Muscle layer of duodenum (tissue), 2 donors: ENCODE measurements around the gene TRIM13.

Experiments used
- H3K27ac ChIP-seq: one replicate; pipeline ENCODE4 v1.7.0; 2013; ENCODE audit warnings: mild to moderate bottlenecking, low read length
- H3K27me3 ChIP-seq: one replicate; pipeline ENCODE4 v1.7.0; 2013; ENCODE audit warnings: low read depth, mild to moderate bottlenecking, control low read depth, low read length
- H3K36me3 ChIP-seq, 2 donors: one replicate each; pipeline ENCODE4 v1.7.0; 2013; ENCODE audit warnings: low read length in 2 of 2, control low read depth in 1 of 2, mild to moderate bottlenecking in 1 of 2; ENCODE audit not compliant: insufficient read depth in 2 of 2, control insufficient read depth in 1 of 2
- H3K4me1 ChIP-seq, 2 donors: one replicate each; pipeline ENCODE4 v1.7.0; 2013; ENCODE audit warnings: low read length in 2 of 2, mild to moderate bottlenecking in 2 of 2, control low read depth in 1 of 2, moderate library complexity in 1 of 2; ENCODE audit not compliant: insufficient read depth in 2 of 2, control insufficient read depth in 1 of 2
- H3K4me3 ChIP-seq, 2 donors: one replicate each; pipeline ENCODE4 v1.7.0; 2013; ENCODE audit warnings: low read length in 2 of 2, low read depth in 1 of 2, mild to moderate bottlenecking in 1 of 2
- H3K9me3 ChIP-seq, 2 donors: one replicate each; pipeline ENCODE4 v1.7.0; 2013; ENCODE audit warnings: low read length in 2 of 2, control low read depth in 1 of 2, mild to moderate bottlenecking in 1 of 2; ENCODE audit not compliant: control insufficient read depth in 1 of 2
- donor health status: healthy.

The TRIM13 gene

GRCh38 chr13:49998714-49999624 lies 2.1 kb downstream of the TRIM13 start:
- no peaks in the 10 kb centered on the region for H3K9me3 ChIP-seq
- H3K4me3 ChIP-seq = peak overlapping the region in 1 of 2 donors; percentile 79
- peak overlapping the region; percentile 91 for H3K27ac ChIP-seq
- H3K4me1 ChIP-seq = peaks cover 15 to 50% of the 10 kb centered on the region in 2 donors
- no peaks in the 10 kb centered on the region for H3K27me3 ChIP-seq
- H3K36me3 ChIP-seq = peaks cover 0 to 14% of the 10 kb centered on the region in 2 donors

GRCh38 chr13:50001287-50001686 lies 4.4 kb downstream of the TRIM13 start:
- H3K4me1 ChIP-seq = peaks cover 10 to 57% of the 10 kb centered on the region in 2 donors

GRCh38 chr13:50006426-50007135 lies 9.7 kb downstream of the TRIM13 start:
- Histone ChIP-seq H3K4me3 (no peak overlapping the region), H3K27me3 (no peaks in the 10 kb centered on the region), H3K9me3 (no peaks in the 10 kb centered on the region), H3K27ac (no peak overlapping the region), H3K36me3 (peaks cover 8 to 10% of the 10 kb centered on the region in 2 donors), H3K4me1 (peaks cover 5 to 29% of the 10 kb centered on the region in 2 donors)

More at GRCh38 chr13:50001287-50001686, 4.4 kb downstream of the TRIM13 start:
- Histone ChIP-seq H3K27me3 (no peaks in the 10 kb centered on the region), H3K27ac (no peak overlapping the region), H3K9me3 (no peaks in the 10 kb centered on the region), H3K4me3 (no peak overlapping the region), H3K36me3 (peaks cover 0 to 17% of the 10 kb centered on the region in 2 donors)

- H3K9me3 ChIP-seq = no peaks in the 10 kb centered on the region
- H3K4me1 ChIP-seq = peaks cover 6 to 12% of the 10 kb centered on the region in 2 donors
- H3K36me3 ChIP-seq = peaks cover 19 to 24% of the 10 kb centered on the region in 2 donors
- H3K27me3 ChIP-seq = no peaks in the 10 kb centered on the region
- no peak overlapping the region for H3K4me3 ChIP-seq
- no peak overlapping the region for H3K27ac ChIP-seq
Observed at GRCh38 chr13:50011461-50011860, 14.6 kb downstream of the TRIM13 start.

- Histone ChIP-seq H3K4me1 (peaks cover 4 to 19% of the 10 kb centered on the region in 2 donors), H3K27ac (no peak overlapping the region), H3K36me3 (peaks cover 19 to 24% of the 10 kb centered on the region in 2 donors), H3K9me3 (no peaks in the 10 kb centered on the region), H3K4me3 (no peak overlapping the region), H3K27me3 (no peaks in the 10 kb centered on the region)
Observed at GRCh38 chr13:50012396-50013169, 15.7 kb downstream of the TRIM13 start.

GRCh38 chr13:50014386-50014785 lies 17.5 kb downstream of the TRIM13 start:
- Histone ChIP-seq H3K36me3 (peaks cover 19 to 28% of the 10 kb centered on the region in 2 donors), H3K27me3 (no peaks in the 10 kb centered on the region), H3K9me3 (no peaks in the 10 kb centered on the region), H3K4me1 (peaks cover 4 to 21% of the 10 kb centered on the region in 2 donors), H3K27ac (no peak overlapping the region), H3K4me3 (no peak overlapping the region)

GRCh38 chr13:50015258-50015657 lies 18.4 kb downstream of the TRIM13 start, which contains the start of gene KCNRG:
TSS of gene KCNRG (plus strand) at chr13:50015444. CDS start at chr13:50015494, 50 bp downstream.
- H3K27me3 ChIP-seq = no peaks in the 10 kb centered on the region
- peaks cover 24 to 31% of the 10 kb centered on the region in 2 donors for H3K36me3 ChIP-seq
- H3K9me3 ChIP-seq = no peaks in the 10 kb centered on the region
- peak within 1 kb of the TSS; percentile 3 for H3K27ac ChIP-seq
- no peak within 1 kb of the TSS for H3K4me3 ChIP-seq
- peaks cover 4 to 21% of the 10 kb centered on the region in 2 donors for H3K4me1 ChIP-seq

GRCh38 chr13:50015750-50016149 lies 18.9 kb downstream of the TRIM13 start:
- peaks cover 26 to 34% of the 10 kb centered on the region in 2 donors for H3K36me3 ChIP-seq
- H3K4me1 ChIP-seq = peaks cover 4 to 21% of the 10 kb centered on the region in 2 donors
- peak overlapping the region; percentile 3 for H3K27ac ChIP-seq
- no peaks in the 10 kb centered on the region for H3K9me3 ChIP-seq
- no peaks in the 10 kb centered on the region for H3K27me3 ChIP-seq
- no peak overlapping the region for H3K4me3 ChIP-seq

- peaks cover 21 to 27% of the 10 kb centered on the region in 2 donors for H3K36me3 ChIP-seq
Observed at GRCh38 chr13:50016444-50016843, 19.6 kb downstream of the TRIM13 start.

GRCh38 chr13:50017819-50018218 lies 21.0 kb downstream of the TRIM13 start:
- no peaks in the 10 kb centered on the region for H3K27me3 ChIP-seq
- H3K4me3 ChIP-seq = no peak overlapping the region
- H3K4me1 ChIP-seq = peaks cover 4 to 21% of the 10 kb centered on the region in 2 donors
- H3K9me3 ChIP-seq = no peaks in the 10 kb centered on the region
- no peak overlapping the region for H3K27ac ChIP-seq
- peaks cover 12 to 15% of the 10 kb centered on the region in 2 donors for H3K36me3 ChIP-seq

More at GRCh38 chr13:50016444-50016843, 19.6 kb downstream of the TRIM13 start:
- Histone ChIP-seq H3K27me3 (no peaks in the 10 kb centered on the region), H3K27ac (peak overlapping the region; percentile 3), H3K4me1 (peaks cover 4 to 21% of the 10 kb centered on the region in 2 donors), H3K4me3 (no peak overlapping the region), H3K9me3 (no peaks in the 10 kb centered on the region)
